Spinal cord (tissue), 10 donors: ENCODE data around the gene GSTA1. TPM values are rescaled to one million over a fixed set of nuclear protein-coding genes. Genes with fewer than 3 reads are reported as not detected.
"Not testable (repeated sequence)": the region's sequence is repeated elsewhere in the genome, so short reads cannot be mapped to it uniquely, and the experiment has no call there.

Experiments used
- DNase-seq, 6 donors: peaks; one replicate each; pipeline versions ENCODE4 v3.0.0 to v3.0.0-alpha.2; 2013 to 2015; ENCODE audit warnings: low spot score in 6 of 6, low read depth in 4 of 6
- H3K27ac ChIP-seq: one replicate; pipeline ENCODE4 v1.5.1; 2013; ENCODE audit warnings: low read depth, low read length, control low read depth
- H3K27me3 ChIP-seq: one replicate; pipeline ENCODE4 v1.6.1; 2013; ENCODE audit warnings: low read length; ENCODE audit not compliant: control insufficient read depth, insufficient read depth
- H3K36me3 ChIP-seq: one replicate; pipeline ENCODE4 v1.6.1; 2013; ENCODE audit warnings: low read length; ENCODE audit not compliant: control insufficient read depth, insufficient read depth
- H3K4me1 ChIP-seq: one replicate; pipeline ENCODE4 v1.6.1; 2013; ENCODE audit warnings: low read length; ENCODE audit not compliant: control insufficient read depth, insufficient read depth
- H3K4me3 ChIP-seq: one replicate; pipeline ENCODE4 v1.5.1; 2013; ENCODE audit warnings: low read depth, low read length, control low read depth
- H3K9me3 ChIP-seq: one replicate; pipeline ENCODE4 v1.6.1; 2013; ENCODE audit warnings: low read length; ENCODE audit not compliant: control insufficient read depth, insufficient read depth
- WGBS: methylation state at CpG from one replicate; pipeline ENCODE4 v1.1.5; 2013; ENCODE audit warnings: missing lambda C conversion rate; ENCODE audit not compliant: insufficient coverage; 5-methylcytosine and 5-hydroxymethylcytosine counted together
- polyA plus RNA-seq, 2 donors: library from polyadenylated mRNA; unstranded; fragments of 120-200 nt; gene quantifications; one replicate each; pipeline ENCODE4 v1.2.1, GENCODE V29; 2013; ENCODE audit not compliant: insufficient read length in 2 of 2
- total RNA-seq, 2 donors: library from RNA; depleted of rRNA in 1 of 2; stranded (reverse); fragments of 120-200 nt in 1 of 2; fragments of >200 nt in 1 of 2; gene quantifications; one replicate each; pipeline versions ENCODE4 v1.2.3 to v1.2.4, GENCODE V29; 2013 to 2014
- donor health status: healthy.

Gene GSTA1
- total and polyA plus RNA-seq, 4 donors, result 0.43 to 0.72 (median 0.50) TPM; not detected in 1

DNA sequence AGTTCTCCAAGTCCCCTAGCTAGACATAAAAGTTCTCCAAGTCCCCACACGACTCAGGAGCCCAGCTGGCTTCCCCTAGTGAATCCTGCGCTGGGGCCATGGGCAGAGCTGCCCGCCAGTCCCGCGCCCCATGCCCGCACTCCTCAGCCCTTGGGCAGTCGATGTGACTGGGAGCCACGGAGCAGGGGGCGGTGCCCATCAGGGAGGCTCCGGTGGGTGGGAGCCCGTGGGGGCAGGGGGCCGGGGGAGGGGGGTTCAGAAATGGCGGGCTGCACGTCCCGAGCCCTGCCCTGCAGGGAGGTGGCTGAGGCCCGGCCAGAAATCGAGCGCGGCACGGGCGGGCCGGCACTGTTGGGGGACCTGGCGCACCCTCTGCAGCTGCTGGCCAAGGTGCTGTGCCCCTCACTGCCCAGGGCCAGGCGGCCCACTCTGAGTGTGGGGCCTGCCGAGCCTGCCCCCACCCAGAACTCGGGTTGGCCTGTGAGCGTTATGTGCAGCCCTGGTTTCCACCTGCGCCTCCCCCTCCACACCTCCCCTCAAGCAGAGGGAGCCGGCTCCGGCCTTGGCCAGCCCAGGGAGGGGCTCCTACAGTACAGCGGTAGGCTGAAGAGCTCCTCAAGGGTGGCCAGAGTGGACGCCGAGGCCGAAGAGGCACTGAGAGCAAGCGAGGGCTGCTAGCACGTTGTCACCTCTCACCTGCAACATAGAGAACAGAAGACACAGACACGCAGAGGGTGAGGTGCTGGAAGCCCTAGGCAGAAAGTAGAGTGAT, 25.6 kb upstream of the GSTA1 start:
- DNase-seq, result no peak
- Histone ChIP-seq H3K4me3 (no peak overlapping the region), H3K4me1 (no peaks in the 10 kb centered on the region), H3K27ac (no peak overlapping the region), H3K9me3 (no peaks in the 10 kb centered on the region), H3K36me3 (no peaks in the 10 kb centered on the region), H3K27me3 (no peaks in the 10 kb centered on the region)
- 90% methylated on average over 33 of the region's 37 CpGs for WGBS

GRCh38 chr6:52828621-52829020, 25.0 kb upstream of the GSTA1 start:
- not testable (repeated sequence) for H3K4me3 ChIP-seq, DNase-seq, H3K36me3 ChIP-seq, H3K27me3 ChIP-seq, H3K9me3 ChIP-seq, H3K27ac ChIP-seq, H3K4me1 ChIP-seq
- 75% methylated on average over 2 of the region's 4 CpGs for WGBS

DNA sequence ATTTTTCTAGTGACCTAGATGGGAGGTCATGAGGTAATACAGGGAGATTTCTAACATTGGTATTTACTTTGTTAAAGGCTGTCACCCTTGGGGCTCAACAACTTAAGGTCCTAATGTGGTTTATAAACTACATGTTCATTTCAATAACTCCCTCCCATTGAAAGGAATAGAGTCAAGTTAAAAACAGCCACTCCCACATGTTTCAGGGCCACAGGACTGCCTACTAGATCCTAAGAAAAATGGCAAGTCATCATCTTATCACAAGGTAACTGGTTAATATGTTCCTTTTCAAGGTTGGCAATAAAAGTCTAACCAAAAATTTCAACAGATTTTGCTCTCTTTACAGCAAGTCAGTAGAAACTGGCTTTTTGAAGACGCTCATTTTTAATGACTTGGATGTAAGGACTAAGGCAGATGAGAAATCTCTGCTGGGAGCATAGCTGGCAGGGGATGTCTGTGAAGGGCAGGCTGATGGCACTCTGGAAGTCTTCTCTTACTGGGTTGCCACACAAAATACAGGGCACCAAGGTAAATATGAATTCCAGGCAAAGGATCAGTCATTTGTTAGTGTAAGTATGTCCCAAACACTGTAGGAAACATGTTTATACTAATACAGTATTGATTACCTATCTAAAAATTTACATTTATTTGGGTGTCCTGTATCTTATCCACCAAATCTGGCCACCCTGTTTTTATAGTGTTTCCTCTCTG, 23.6 kb upstream of the GSTA1 start:
- WGBS, result no CpG with 5 or more reads among the region's 1 CpG
- H3K4me1 ChIP-seq, result not testable (repeated sequence)

DNA sequence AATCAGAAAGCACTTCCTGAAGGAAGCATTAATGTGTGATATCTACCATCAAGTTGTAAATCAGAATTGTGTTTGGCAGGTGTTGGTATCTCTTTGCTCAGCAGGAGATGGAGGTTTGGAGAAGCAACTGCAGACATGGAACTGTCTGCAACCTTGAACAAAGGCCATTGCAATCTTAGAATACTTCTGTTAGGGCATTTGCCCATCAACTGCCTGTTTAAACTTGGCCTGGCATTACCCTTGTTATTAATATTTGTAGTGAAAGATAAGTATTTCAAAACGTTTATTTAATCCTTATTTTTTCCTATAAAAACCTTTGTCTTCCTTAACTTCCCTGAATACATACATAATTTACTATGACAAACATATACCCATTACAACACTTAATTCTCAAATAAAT, 22.9 kb upstream of the GSTA1 start:
- no CpG with 5 or more reads among the region's 1 CpG for WGBS
- no peaks in the 10 kb centered on the region for H3K4me1 ChIP-seq
- no peak overlapping the region for H3K27ac ChIP-seq
- no peak overlapping the region for H3K4me3 ChIP-seq
- H3K27me3 ChIP-seq, result no peaks in the 10 kb centered on the region
- H3K9me3 ChIP-seq, result no peaks in the 10 kb centered on the region
- no peak for DNase-seq
- no peaks in the 10 kb centered on the region for H3K36me3 ChIP-seq

More for the DNA sequence above, 23.6 kb upstream of the GSTA1 start:
- not testable (repeated sequence) for H3K9me3 ChIP-seq, H3K27ac ChIP-seq, H3K4me3 ChIP-seq, DNase-seq, H3K27me3 ChIP-seq, H3K36me3 ChIP-seq

DNA sequence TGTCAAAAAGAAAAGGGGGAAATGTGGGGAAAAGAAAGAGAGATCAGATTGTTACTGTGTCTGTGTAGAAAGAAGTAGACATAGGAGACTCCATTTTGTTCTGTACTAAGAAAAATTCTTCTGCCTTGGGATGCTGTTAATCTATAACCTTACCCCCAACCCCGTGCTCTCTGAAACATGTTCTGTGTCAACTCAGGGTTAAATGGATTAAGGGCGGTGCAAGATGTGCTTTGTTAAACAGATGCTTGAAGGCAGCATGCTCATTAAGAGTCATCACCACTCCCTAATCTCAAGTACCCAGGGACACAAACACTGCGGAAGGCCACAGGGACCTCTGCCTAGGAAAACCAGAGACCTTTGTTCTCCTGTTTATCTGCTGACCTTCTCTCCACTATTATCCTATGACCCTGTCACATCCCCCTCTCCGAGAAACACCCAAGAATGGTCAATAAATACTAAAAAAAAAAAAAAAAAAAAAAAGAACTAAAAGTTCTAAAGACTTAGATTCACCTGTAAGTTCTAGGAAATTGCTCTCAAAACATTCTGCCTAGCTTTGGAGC, 22.4 kb upstream of the GSTA1 start:
- not testable (repeated sequence) for H3K4me1 ChIP-seq, H3K27me3 ChIP-seq, H3K27ac ChIP-seq, H3K4me3 ChIP-seq, H3K9me3 ChIP-seq, H3K36me3 ChIP-seq, DNase-seq
- no CpG with 5 or more reads among the region's 4 CpGs for WGBS

GRCh38 chr6:52825270-52825793, 21.7 kb upstream of the GSTA1 start:
- H3K4me1 ChIP-seq, DNase-seq, H3K27ac ChIP-seq, H3K36me3 ChIP-seq, H3K4me3 ChIP-seq, H3K9me3 ChIP-seq, H3K27me3 ChIP-seq: not testable (repeated sequence)
- 95% methylated on average over 22 of the region's 25 CpGs for WGBS

GRCh38 chr6:52821842-52822241, 18.2 kb upstream of the GSTA1 start:
- DNase-seq, result no peak
- H3K9me3 ChIP-seq, result no peaks in the 10 kb centered on the region
- no peak overlapping the region for H3K4me3 ChIP-seq
- no peaks in the 10 kb centered on the region for H3K27me3 ChIP-seq
- no peaks in the 10 kb centered on the region for H3K36me3 ChIP-seq
- no peaks in the 10 kb centered on the region for H3K4me1 ChIP-seq
- 89% methylated on average over 1 of the region's 1 CpG for WGBS
- no peak overlapping the region for H3K27ac ChIP-seq

- WGBS, result 83% methylated on average over 2 of the region's 2 CpGs
- DNase-seq, result no peak
- Histone ChIP-seq H3K9me3 (no peaks in the 10 kb centered on the region), H3K27ac (no peak overlapping the region), H3K4me1 (no peaks in the 10 kb centered on the region), H3K36me3 (no peaks in the 10 kb centered on the region), H3K27me3 (no peaks in the 10 kb centered on the region), H3K4me3 (no peak overlapping the region)
Observed at GRCh38 chr6:52820198-52820597, 16.6 kb upstream of the GSTA1 start.

GRCh38 chr6:52815167-52816092, 11.8 kb upstream of the GSTA1 start:
- no peaks in the 10 kb centered on the region for H3K36me3 ChIP-seq
- H3K4me1 ChIP-seq, result no peaks in the 10 kb centered on the region
- H3K4me3 ChIP-seq, result no peak overlapping the region
- no peaks in the 10 kb centered on the region for H3K9me3 ChIP-seq
- 44% methylated on average over 12 of the region's 15 CpGs for WGBS
- H3K27me3 ChIP-seq, result no peaks in the 10 kb centered on the region
- peak in 2 of 6 donors; percentile 4 to 17 for DNase-seq
- no peak overlapping the region for H3K27ac ChIP-seq
